Epithelial cell of esophagus (primary cell): ENCODE data around the gene DNAH17.
"Not testable (repeated sequence)": the region's sequence is repeated elsewhere in the genome, so short reads cannot be mapped to it uniquely, and the experiment has no call there.

ENCODE experiments used
- DNase-seq: peaks from one replicate; pipeline ENCODE4 v3.0.0; 2010; ENCODE audit warnings: low read depth
- H3K4me3 ChIP-seq: 2 replicates; pipeline ENCODE4 v1.5.1; 2011; ENCODE audit warnings: mild to moderate bottlenecking, low read length, control low read depth
- CTCF ChIP-seq: IDR thresholded peaks from 2 replicates; pipeline ENCODE4 v1.5.1; 2011; ENCODE audit warnings: low read depth, mild to moderate bottlenecking, low read length, control low read depth, inconsistent platforms; ENCODE audit not compliant: insufficient read depth; ENCODE audit errors: missing control alignments

Gene DNAH17

GRCh38 chr17:78466786-78467715 lies 110.1 kb downstream of the DNAH17 start:
- no peak for DNase-seq
- H3K4me3 ChIP-seq = no peak overlapping the region
- TF ChIP-seq CTCF = no peak

GRCh38 chr17:78466109-78466785 lies 110.9 kb downstream of the DNAH17 start:
- DNase-seq, H3K4me3 ChIP-seq: not testable (repeated sequence)

- no peak overlapping the region for H3K4me3 ChIP-seq
- DNase-seq = no peak
- TF ChIP-seq CTCF = no peak
These were observed 115.0 kb downstream of the DNAH17 start for GRCh38 chr17:78462148-78462547.

GRCh38 chr17:78461799-78462053 lies 115.5 kb downstream of the DNAH17 start:
- no peak for DNase-seq
- TF ChIP-seq CTCF = no peak
- no peak overlapping the region for H3K4me3 ChIP-seq

GRCh38 chr17:78460951-78461798 lies 116.0 kb downstream of the DNAH17 start:
- no peak for DNase-seq
- H3K4me3 ChIP-seq = no peak overlapping the region
- no peak for TF ChIP-seq CTCF

- TF ChIP-seq CTCF = no peak
- H3K4me3 ChIP-seq = no peak overlapping the region
- DNase-seq = no peak
These were observed 117.0 kb downstream of the DNAH17 start for GRCh38 chr17:78460176-78460675.

GRCh38 chr17:78459696-78460095 lies 117.5 kb downstream of the DNAH17 start:
- no peak for TF ChIP-seq CTCF
- no peak overlapping the region for H3K4me3 ChIP-seq
- no peak for DNase-seq
